ENCODE measurements around the gene ARFGEF2. TPM values are rescaled to one million over a fixed set of nuclear protein-coding genes. Genes with fewer than 3 reads are reported as not detected.

The ARFGEF2 gene
- total RNA-seq, 4 donors from 2014 or later: 25.6 to 41.0 (median 33.5) TPM

- ATAC-seq (no peak), DNase-seq (no peak)
- H3K27me3 ChIP-seq: no peaks in the 10 kb centered on the region
- H3K27ac ChIP-seq: no peak overlapping the region
- TF ChIP-seq, protein P1, sequence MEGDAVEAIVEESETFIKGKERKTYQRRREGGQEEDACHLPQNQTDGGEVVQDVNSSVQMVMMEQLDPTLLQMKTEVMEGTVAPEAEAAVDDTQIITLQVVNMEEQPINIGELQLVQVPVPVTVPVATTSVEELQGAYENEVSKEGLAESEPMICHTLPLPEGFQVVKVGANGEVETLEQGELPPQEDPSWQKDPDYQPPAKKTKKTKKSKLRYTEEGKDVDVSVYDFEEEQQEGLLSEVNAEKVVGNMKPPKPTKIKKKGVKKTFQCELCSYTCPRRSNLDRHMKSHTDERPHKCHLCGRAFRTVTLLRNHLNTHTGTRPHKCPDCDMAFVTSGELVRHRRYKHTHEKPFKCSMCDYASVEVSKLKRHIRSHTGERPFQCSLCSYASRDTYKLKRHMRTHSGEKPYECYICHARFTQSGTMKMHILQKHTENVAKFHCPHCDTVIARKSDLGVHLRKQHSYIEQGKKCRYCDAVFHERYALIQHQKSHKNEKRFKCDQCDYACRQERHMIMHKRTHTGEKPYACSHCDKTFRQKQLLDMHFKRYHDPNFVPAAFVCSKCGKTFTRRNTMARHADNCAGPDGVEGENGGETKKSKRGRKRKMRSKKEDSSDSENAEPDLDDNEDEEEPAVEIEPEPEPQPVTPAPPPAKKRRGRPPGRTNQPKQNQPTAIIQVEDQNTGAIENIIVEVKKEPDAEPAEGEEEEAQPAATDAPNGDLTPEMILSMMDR (IDR thresholded peaks at IDR 0.05 in 4 of 5, conservative IDR thresholded peaks at IDR 0.05 in 1 of 5): no peak
- no peaks in the 10 kb centered on the region for H3K36me3 ChIP-seq
- no peaks in the 10 kb centered on the region for H3K9me3 ChIP-seq
- H3K4me3 ChIP-seq: no peak overlapping the region
- intact Hi-C loops (cut with DNase I; ENCODE audit: low total_unique reads): no loop called here
- in situ Hi-C loops (cut with MboI; ENCODE audit: low sequenced_read_pairs in 4 of 4): no loop called here
- peaks cover 5 to 6% of the 10 kb centered on the region in 2 donors for H3K4me1 ChIP-seq
Observed at GRCh38 chr20:48916699-48917098, 4.8 kb upstream of the ARFGEF2 start.

DNA sequence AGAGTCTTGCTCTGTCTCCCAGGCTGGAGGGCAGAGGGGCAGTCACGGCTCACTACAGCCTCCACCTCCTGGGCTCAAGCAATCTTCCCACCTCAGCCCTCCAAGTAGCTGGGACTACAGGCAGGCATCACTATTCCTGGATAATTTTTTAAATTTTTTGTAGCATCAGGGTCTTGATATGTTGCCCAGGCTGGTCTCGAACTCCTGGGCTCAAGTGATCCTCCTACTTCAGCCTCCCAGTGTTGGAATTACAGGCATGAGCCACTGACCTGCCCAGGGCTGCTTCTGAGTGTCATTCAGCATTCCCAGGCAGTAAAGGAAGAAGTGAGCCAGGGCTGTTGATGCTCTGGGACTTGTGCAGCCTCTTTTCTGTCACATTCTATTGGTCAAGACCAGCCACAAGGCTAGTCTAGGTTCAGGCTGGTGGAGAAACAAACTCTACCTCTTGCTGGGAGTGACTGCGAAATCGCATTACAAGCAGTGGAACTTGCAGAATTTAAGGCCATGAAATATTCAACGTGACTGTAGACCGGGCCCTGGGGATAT, 2.1 kb upstream of the ARFGEF2 start:
- Histone ChIP-seq H3K4me3 (no peak overlapping the region), H3K27me3 (no peaks in the 10 kb centered on the region), H3K27ac (no peak overlapping the region), H3K36me3 (no peaks in the 10 kb centered on the region), H3K4me1 (peaks cover 26% of the 10 kb centered on the region in 2 donors), H3K9me3 (no peaks in the 10 kb centered on the region)
- no peak for TF ChIP-seq POLR2A (IDR thresholded peaks at IDR 0.05)
- TF ChIP-seq, protein P1 (IDR thresholded peaks at IDR 0.05 in 4 of 5, conservative IDR thresholded peaks at IDR 0.05 in 1 of 5): no peak
- in situ Hi-C loops (cut with MboI; ENCODE audit: low sequenced_read_pairs in 4 of 4): no loop called here
- ATAC-seq: no peak
- intact Hi-C loops (cut with DNase I; ENCODE audit: low total_unique reads): no loop called here
- DNase-seq: no peak

DNA sequence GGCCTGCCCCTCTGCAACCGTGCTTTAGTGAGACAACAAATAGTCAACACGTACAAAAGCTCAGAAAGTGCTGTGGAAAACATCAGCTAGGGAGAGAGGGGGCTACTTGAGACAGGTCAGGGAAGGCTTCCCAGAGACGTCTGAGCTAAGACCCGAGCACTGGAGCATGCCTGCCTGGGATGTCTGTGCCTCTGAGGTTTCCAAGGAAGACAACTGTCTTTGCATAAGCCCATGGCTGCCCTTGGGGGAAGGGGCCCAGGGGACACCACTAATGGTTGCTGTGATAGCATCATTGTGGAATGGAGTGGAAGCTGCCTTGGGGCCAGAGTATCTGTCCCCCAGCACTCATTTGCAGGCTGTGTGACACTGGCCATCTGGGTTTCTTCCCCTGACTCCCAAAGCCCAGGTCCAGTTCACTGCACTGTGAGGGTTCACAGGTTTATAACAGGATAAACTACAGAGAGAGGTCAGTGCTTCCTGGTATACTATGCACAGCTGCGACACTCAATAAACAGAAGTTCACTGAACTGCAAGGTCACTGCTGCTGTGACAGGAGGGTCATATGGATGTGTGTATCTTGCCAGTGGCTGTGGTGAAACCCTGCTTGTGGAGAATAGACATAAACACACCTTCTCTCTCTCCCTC, 1.5 kb upstream of the ARFGEF2 start:
- DNase-seq (no peak), ATAC-seq (no peak)
- no peak overlapping the region for H3K4me3 ChIP-seq
- H3K4me1 ChIP-seq: peaks cover 26 to 32% of the 10 kb centered on the region in 2 donors
- no peaks in the 10 kb centered on the region for H3K9me3 ChIP-seq
- intact Hi-C loops (cut with DNase I; ENCODE audit: low total_unique reads): no loop called here
- no peaks in the 10 kb centered on the region for H3K27me3 ChIP-seq
- no peaks in the 10 kb centered on the region for H3K36me3 ChIP-seq
- in situ Hi-C loops (cut with MboI; ENCODE audit: low sequenced_read_pairs in 4 of 4): no loop called here
- TF ChIP-seq, protein P1 (IDR thresholded peaks at IDR 0.05 in 4 of 5, conservative IDR thresholded peaks at IDR 0.05 in 1 of 5): no peak
- no peak for TF ChIP-seq POLR2A (IDR thresholded peaks at IDR 0.05)
- no peak overlapping the region for H3K27ac ChIP-seq

DNA sequence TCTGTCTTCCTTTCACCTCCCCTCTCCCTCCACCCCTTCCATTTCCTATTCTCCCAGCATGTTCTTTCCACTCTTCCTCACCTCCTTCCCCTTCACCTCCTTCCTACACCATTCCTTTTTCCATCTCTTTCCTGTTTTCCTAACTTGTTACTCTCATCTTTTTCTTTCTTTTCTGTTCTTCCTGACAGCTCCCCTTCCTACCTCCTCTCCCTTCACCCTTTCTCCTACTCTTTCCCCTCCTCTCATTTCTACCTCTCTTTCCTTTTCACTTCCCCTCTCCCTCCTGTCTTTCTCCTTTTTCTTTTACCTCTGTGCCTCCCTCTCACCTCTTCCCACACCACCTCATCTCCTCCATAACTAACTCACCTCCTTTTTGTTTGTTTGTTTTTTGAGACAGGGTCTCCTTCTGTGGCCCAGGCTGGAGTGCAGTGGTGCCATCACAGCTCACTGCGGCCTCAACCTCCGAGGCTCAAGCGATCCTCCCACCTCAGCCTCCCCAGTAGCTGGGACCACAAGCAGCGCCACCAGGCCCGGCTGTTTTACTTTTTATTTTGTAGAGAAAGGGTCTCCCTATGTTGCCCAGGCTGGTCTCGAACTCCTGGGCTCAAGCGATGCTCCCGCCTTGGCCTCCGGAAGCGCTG, 864 bp upstream of the ARFGEF2 start:
- Histone ChIP-seq H3K4me1 (peaks cover 26 to 35% of the 10 kb centered on the region in 2 donors), H3K27me3 (no peaks in the 10 kb centered on the region), H3K36me3 (no peaks in the 10 kb centered on the region), H3K9me3 (no peaks in the 10 kb centered on the region), H3K4me3 (peak overlapping the region; percentile 80 to 93 (median 88)), H3K27ac (peak overlapping the region; percentile 92 to 96 (median 94))
- DNase-seq: peak in 1 of 2 donors; percentile 19
- in situ Hi-C loops (cut with MboI; ENCODE audit: low sequenced_read_pairs in 4 of 4): no loop called here
- intact Hi-C loops (cut with DNase I; ENCODE audit: low total_unique reads): no loop called here
- ATAC-seq: no peak
- TF ChIP-seq, protein P1 (IDR thresholded peaks at IDR 0.05 in 4 of 5, conservative IDR thresholded peaks at IDR 0.05 in 1 of 5): no peak
- TF ChIP-seq POLR2A (IDR thresholded peaks at IDR 0.05): no peak

Measured in gastrocnemius medialis (tissue), 4 donors.